HG02938 (cell line): ENCODE results near the gene MAML2.

Source experiments
- ATAC-seq: cut with Tn5 transposase; IDR thresholded peaks from one replicate; pipeline ENCODE4 v1.9.1; 2021; ENCODE audit warnings: mild to moderate bottlenecking, moderate library complexity; ENCODE audit not compliant: unreplicated experiment

MAML2 gene

DNA sequence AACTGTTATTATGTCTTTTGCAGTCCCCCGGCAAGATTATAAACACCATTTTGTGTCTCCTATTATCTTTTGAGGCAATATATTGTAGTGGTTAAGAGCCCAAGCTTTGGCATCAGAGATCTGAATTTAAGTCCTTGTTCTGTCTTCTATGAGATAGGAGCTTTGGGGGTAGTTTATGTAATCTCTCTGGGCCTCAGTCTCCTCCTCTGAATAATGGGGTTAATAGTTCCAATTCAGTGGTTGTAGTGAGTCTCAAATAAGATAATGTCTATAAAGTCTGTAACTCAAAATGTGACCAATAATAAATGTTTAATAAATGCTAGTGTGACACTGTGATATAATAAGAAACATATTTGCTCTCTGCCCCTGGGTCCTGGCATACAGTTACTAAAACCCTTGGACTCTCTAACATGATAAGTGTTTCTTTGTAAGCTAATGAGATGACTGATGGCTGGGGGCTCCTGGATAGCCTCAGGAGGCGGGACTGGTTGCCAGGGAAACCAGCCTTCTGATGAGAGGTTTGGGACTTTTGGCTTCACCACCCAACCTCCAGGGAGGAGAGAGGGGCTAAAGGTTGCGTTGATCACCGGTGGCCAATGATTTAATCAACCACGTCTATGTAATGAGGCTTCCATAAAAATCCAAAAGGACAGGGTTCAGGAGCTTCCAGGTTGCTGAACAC is 235.7 kb downstream of the MAML2 start:
- no peak for ATAC-seq

DNA sequence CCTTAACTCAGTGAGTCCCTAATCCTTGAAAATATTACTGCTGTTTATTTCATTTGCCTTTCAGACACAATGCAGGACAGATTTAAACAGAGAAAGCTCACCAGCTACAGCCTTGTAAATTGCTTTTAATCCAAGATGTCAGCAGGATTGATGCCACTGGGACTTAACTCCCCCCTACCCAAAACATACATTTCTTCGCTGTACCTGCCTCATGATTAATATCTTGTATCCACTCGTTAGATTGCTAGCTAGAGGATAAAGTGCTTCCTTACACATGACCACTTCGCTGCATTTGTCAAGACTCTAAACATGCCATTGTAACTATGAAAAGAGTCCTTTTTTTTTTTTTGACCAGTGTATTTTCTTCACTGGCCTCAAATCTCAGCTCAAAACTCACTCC is 236.3 kb downstream of the MAML2 start:
- ATAC-seq: no peak

DNA sequence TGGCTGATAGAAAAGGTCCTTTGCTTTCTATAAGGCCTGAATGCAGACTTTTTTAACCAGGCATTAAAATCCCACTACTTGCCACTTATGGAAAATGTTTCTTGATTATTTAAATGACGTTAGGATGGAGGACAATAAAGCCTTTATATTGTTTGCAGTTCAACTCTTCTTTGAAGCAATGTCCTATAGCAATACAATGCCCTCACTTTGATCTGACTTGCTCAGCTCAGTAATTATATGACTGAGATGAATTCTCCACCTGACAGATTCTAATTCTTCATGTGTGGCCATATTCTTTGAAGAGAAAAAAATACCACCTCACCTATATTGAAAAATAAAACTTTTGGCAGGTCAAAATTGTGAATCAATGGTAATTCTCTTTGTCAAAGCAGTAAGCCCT is 237.1 kb downstream of the MAML2 start:
- no peak for ATAC-seq

DNA sequence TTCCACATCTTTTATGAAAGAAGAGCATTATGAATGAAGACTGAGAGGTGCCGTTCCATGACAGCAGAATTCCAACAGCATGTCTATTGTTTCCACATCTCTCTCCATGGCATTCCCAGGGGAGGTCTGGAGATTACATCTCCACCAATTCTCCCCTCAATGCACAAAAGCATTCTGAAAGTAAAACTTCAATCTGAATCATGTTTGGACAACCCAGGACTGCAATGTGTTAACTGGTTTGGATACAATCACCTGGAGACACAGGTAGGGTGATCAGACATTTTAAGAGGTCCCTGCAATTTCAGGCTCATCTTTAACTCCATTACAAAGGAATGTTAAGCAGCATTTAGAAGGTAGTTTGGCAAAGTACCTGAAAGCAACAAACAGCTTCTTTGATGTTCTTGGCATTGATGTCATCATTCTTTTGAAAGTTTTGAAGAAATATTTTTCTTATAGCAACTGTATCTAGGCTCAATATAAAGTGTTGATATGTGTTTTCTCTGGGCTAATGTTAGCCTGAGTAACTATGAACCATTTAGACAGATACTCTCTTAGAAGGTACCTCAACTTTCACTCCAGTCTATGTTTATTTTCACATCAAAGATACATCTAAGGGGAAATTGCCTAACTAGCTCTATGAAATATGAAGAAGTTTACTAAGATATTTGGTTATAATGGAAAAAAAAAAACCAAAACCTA is 237.6 kb downstream of the MAML2 start:
- no peak for ATAC-seq

DNA sequence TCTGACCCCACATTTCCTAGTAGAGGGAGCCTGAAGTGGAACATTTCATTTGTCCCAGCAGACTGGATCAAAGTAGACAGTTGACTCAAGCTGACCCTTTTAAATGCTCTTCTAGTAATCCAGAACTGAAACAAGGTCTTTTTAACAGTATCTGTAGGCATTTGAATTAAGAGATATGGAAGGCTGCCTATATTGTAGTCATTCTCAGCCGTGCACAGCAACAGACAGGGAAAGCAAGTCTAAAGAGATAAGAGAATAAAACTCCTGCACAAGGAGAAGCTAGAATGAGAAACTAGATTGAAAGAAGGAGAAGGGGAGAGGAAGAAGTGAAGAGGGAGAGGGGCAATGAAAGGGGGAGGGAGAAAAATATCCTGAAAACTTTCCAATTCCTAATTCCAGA is 238.5 kb downstream of the MAML2 start:
- ATAC-seq: no peak

DNA sequence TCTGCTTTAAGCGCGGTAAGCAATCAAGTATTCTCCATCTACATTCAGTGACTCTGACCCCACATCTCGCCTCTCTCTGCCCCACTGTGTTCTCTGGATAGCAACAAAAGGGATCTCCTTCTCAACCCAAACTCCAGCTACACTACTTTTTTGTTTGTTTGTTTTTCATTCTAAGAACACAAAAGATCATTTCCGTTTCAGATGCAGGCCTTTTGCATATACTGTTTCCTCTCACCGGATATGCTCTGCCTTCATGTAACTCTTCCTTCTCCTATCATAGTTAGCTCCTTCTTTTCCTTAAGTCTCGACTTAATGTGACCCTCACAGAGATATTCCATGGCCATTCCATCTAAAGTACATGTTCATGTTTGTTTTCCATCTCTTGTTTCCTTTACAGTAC is 239.3 kb downstream of the MAML2 start:
- no peak for ATAC-seq

- ATAC-seq: no peak
These were observed 239.9 kb downstream of the MAML2 start for GRCh38 chr11:96103102-96103501.

- no peak for ATAC-seq
These were observed 240.3 kb downstream of the MAML2 start for GRCh38 chr11:96102664-96103078.

DNA sequence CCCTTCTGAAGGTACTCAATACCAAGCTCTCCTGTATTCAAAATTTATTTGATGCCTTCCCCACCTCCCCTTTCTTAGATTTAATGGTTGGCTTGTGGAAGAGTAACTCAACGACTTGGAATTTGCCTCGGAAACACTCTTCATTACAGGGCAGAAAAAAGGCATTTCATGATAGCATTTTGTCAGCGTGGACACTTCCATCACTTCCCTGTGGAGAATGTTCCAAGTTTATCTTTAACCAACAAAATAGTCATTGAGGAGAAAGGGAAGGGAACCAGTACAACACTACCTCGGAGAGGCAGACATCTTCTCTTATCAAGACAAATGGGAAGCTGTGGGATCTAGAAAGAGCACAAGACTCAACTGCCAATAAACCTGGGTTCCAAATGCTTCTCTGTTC is 241.8 kb downstream of the MAML2 start:
- ATAC-seq: no peak

- no peak for ATAC-seq
These were observed 244.3 kb downstream of the MAML2 start for GRCh38 chr11:96098511-96099241.

- no peak for ATAC-seq
These were observed 245.1 kb downstream of the MAML2 start for GRCh38 chr11:96097844-96098421.

- ATAC-seq: no peak
These were observed 246.6 kb downstream of the MAML2 start for GRCh38 chr11:96096360-96096759.

DNA sequence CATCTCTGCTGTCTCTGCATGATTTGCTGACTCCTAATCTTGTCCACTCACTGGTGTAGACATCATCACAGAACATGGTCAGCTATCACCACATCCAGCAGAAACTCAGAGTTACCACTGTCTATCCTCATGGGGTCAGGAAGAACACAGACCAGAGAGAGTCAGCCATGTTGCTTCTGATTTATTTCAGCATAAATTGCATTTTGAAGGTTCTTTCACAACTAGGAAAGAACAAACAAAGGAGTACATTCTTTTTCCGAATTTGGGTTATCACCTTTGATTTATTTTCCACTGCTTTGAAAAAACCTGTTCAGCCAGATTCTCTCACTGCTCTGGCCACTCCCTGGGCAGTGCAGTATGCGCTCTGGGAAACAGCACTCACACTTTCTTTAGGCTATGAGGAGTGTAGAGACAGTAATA is 247.1 kb downstream of the MAML2 start:
- no peak for ATAC-seq

DNA sequence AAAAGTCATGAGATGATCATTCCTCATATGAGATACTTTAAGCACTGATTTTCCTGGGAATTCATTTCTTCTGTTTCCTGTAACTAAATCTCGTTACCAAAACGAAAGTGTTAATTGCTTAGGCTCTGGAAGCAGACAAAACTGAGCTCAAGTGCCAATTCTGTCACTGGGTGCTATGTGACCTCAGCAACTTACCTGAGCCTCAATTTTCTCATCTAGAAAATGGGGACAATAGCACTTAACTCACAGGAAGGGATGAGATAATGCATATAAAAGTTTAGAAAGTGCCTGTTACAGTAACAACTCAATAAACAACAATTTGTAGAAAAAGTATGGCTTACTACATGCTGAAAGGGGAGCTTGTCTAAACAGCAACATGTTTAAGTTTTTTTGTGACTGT is 248.8 kb downstream of the MAML2 start:
- ATAC-seq: no peak

DNA sequence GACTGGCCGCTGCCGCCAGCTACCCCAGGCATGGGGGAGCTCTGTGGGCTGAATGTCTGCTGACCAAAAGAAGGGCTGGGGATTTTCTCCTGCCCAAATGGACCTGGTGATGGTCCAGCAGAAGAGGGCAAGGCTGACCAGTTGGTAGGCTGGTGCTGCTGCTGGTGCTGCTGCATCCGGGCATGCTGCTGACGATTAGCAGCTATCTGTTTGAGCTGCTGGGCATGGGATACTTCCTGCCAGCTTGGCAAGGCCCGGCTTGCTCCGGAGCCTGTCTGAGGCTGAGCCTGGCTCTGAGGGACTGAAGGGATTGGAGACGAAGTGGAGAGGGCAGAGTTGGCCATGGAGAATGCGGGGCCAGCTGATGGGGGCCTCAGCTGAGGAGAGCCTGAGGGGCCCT is 250.5 kb downstream of the MAML2 start:
- no peak for ATAC-seq

- ATAC-seq: peak; percentile 77
These were observed 251.5 kb downstream of the MAML2 start for GRCh38 chr11:96091476-96091875.

- ATAC-seq: no peak
These were observed 252.3 kb downstream of the MAML2 start for GRCh38 chr11:96090711-96091110.

- ATAC-seq: no peak
These were observed 254.1 kb downstream of the MAML2 start for GRCh38 chr11:96088914-96089313.

DNA sequence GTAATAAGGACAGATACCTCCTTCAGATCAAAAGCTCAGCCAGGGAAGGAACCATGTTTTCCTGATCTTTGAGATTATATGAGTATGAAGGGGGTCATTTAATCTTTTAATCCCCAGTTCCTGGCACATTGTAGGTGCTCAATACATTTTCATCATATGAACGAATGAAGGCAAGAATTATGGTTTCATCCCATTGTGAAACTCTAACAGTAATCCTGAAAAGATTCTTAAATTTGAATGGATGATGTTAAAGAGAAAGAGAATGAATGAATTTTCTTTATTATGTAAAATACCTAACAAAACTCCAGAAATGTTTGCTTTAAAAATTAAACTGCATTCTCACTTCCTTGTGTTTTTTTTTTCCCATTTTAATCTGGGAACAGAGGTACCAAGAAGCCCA is 256.9 kb downstream of the MAML2 start:
- no peak for ATAC-seq

DNA sequence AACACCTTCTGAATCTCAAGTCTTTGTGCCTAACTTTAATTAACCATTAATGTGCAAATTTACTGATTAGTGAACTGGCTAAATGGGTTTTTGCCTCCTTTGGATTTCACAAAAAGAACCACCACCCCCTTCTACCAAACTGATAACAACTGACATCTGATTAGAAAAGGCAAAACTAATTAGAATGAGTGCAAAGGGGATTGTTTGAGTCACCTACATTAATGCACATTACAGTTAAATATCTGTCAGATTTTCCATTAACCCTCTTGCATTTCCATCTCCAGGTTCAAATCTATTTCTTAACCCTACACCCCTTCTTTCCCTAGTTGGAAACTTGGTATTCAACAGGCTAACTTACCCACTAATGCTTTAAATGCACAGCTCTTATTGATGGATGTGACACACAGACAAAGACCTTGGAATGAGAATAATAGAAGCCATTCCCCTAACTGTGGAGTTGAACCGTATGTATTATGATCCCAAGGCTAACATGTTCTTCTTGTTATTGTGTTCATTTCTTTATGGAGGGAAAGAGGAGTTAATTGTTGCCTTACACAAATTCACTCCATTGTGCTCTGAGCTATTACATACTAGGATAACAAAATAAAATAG is 257.6 kb downstream of the MAML2 start:
- no peak for ATAC-seq

DNA sequence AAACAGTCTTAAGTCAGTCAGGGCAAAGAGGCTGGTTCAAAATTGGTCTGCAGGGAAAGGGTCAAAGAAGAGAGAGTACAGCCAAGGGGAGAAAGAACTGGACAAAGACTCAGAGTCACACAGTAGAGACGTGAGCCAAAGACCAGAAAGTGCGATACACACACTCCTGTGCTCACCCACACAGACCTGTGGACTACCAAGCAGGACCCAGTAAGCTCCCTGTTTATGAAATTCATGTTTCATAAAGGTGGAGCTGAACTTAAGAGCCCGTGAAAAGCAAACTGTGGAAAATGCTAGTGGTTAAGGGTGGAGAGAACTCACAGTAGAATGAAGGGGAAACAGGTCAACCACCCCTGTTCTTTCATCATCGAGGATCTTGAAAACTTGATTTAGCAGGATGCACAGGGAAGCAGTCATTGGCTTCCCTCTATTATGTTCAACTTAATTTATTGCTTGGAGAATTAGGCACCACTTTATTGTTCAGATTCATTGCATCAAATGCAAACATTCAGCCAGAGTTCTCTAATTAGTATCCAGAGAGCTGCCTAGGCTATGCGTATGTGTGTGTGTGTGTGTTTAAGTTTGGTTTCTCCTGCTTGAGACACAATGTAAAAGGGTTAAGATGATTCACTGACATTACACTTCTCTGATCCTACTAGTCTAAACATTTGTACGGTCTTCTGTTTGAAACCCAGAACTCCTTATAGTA is 258.2 kb downstream of the MAML2 start:
- no peak for ATAC-seq
